GM23338 (cell line): ENCODE results near the gene DMD. TPM values are rescaled to one million over a fixed set of nuclear protein-coding genes. Genes with fewer than 3 reads are reported as not detected.

Source experiments
- ATAC-seq: fragments of 200-7000 bp; cut with Tn5 transposase; 3 replicates; pipeline ENCODE4 v1.9.1; 2020
- DNase-seq: peaks from one replicate; pipeline ENCODE4 v3.0.0-alpha.2; 2015; ENCODE audit warnings: low spot score
- H2AFZ ChIP-seq: fragments of 200-600 bp; sonication (generic); 2 replicates; pipeline ENCODE4 v1.8.0; 2016; ENCODE audit warnings: antibody characterized with exemption, mild to moderate bottlenecking, moderate library complexity
- H3F3A ChIP-seq: fragments of 200-600 bp; sonication (generic); replicated peaks from 2 replicates; pipeline ENCODE4 v1.8.0; 2017; ENCODE audit warnings: antibody characterized with exemption, mixed run types, low read depth
- H3K27ac ChIP-seq: fragments of 200-600 bp; sonication (generic); 2 replicates; pipeline ENCODE4 v1.6.1; 2016; ENCODE audit warnings: low read depth
- H3K27me3 ChIP-seq: fragments of 200-600 bp; sonication (generic); 2 replicates; pipeline ENCODE4 v1.8.0; 2016; ENCODE audit warnings: mild to moderate bottlenecking, mixed run types, moderate library complexity; ENCODE audit not compliant: insufficient read depth
- H3K36me3 ChIP-seq: fragments of 200-600 bp; sonication (generic); 2 replicates; pipeline ENCODE4 v1.8.0; 2016; ENCODE audit warnings: mild to moderate bottlenecking; ENCODE audit not compliant: insufficient read depth
- H3K4me1 ChIP-seq: fragments of 200-600 bp; sonication (generic); 2 replicates; pipeline ENCODE4 v1.8.0; 2016; ENCODE audit warnings: mild to moderate bottlenecking, moderate library complexity; ENCODE audit not compliant: insufficient read depth
- H3K4me2 ChIP-seq: fragments of 200-600 bp; sonication (generic); 2 replicates; pipeline ENCODE4 v1.7.1; 2017; ENCODE audit warnings: mixed run types
- H3K4me3 ChIP-seq: fragments of 200-600 bp; sonication (generic); 2 replicates; pipeline ENCODE4 v1.6.1; 2016; ENCODE audit warnings: mixed run types
- H3K79me2 ChIP-seq: fragments of 200-600 bp; sonication (generic); replicated peaks from 2 replicates; pipeline ENCODE4 v1.8.0; 2017; ENCODE audit warnings: mild to moderate bottlenecking; ENCODE audit not compliant: insufficient read depth
- H3K9me2 ChIP-seq: fragments of 200-600 bp; sonication (generic); 2 replicates; pipeline ENCODE4 v1.8.0; 2017; ENCODE audit not compliant: insufficient read depth
- H4K20me1 ChIP-seq: fragments of 200-600 bp; sonication (generic); replicated peaks from 2 replicates; pipeline ENCODE4 v1.8.0; 2017; ENCODE audit warnings: mild to moderate bottlenecking; ENCODE audit not compliant: insufficient read depth
- H3K27ac Mint-ChIP-seq: 2 replicates; pipeline ENCODE4 v1.8.0; 2020; ENCODE audit warnings: inconsistent platforms, mild to moderate bottlenecking, moderate library complexity, mixed read lengths
- H3K27me3 Mint-ChIP-seq: 3 replicates; pipeline ENCODE4 v1.8.0; 2022; ENCODE audit warnings: low read depth, mild to moderate bottlenecking, moderate library complexity, mixed read lengths, inconsistent platforms; ENCODE audit not compliant: insufficient read depth, poor library complexity
- H3K36me3 Mint-ChIP-seq: 3 replicates; pipeline ENCODE4 v1.8.0; 2021; ENCODE audit warnings: low read depth, mild to moderate bottlenecking, inconsistent platforms, moderate library complexity, mixed read lengths
- H3K4me1 Mint-ChIP-seq: 3 replicates; pipeline ENCODE4 v1.8.0; 2020; ENCODE audit warnings: mild to moderate bottlenecking, inconsistent platforms, mixed read lengths
- H3K4me3 Mint-ChIP-seq: 3 replicates; pipeline ENCODE4 v1.8.0; 2021; ENCODE audit warnings: moderate library complexity, mild to moderate bottlenecking, inconsistent platforms, mixed read lengths
- H3K9me3 Mint-ChIP-seq: 3 replicates; pipeline ENCODE4 v1.8.0; 2020; ENCODE audit warnings: moderate library complexity, mild to moderate bottlenecking, inconsistent platforms, mixed read lengths
- CREB1 ChIP-seq: fragments of 250-450 bp; sonication (Bioruptor Pico); IDR thresholded peaks from 2 replicates; pipeline ENCODE4 v1.5.0; 2020; ENCODE audit warnings: low read depth, mild to moderate bottlenecking, moderate library complexity
- EZH2 ChIP-seq: fragments of 200-600 bp; sonication (generic); IDR thresholded peaks from one replicate; pipeline ENCODE4 v1.8.0; 2017; ENCODE audit warnings: antibody characterized with exemption, mild to moderate bottlenecking, low read depth; ENCODE audit not compliant: unreplicated experiment
- EZH2phosphoT487 ChIP-seq: fragments of 200-600 bp; sonication (generic); IDR thresholded peaks from one replicate; pipeline ENCODE4 v1.8.1; 2018; ENCODE audit warnings: antibody characterized with exemption; ENCODE audit not compliant: unreplicated experiment
- ZNF114 ChIP-seq: fragments of 250-450 bp; sonication (Bioruptor Pico); IDR thresholded peaks from 2 replicates; pipeline ENCODE4 v1.5.0; 2020; ENCODE audit warnings: mild to moderate bottlenecking, moderate library complexity
- polyA plus RNA-seq: library from polyadenylated mRNA; unstranded; fragments of >200 nt; fragmentation: Nextera tagmentation; extraction: Ambion mirVana; gene quantifications from 2 replicates; pipeline ENCODE4 v1.2.1, GENCODE V29; 2016
- total RNA-seq: library from RNA; depleted of rRNA; stranded (reverse); fragments of >200 nt; shearing (Covaris generic); gene quantifications from 2 replicates; pipeline ENCODE4 v1.2.3, GENCODE V29; 2014
- TF ChIP-seq, protein P1 (sequence below), 2 experiments: fragments of 200-600 bp in 1 of 2; sonication (generic) in 1 of 2; conservative IDR thresholded peaks; 2 replicates each; pipeline versions ENCODE4 v1.5.1 to v1.6.1; 2016 to 2017; ENCODE audit warnings: antibody characterized with exemption in 2 of 2, low read depth in 2 of 2, mild to moderate bottlenecking in 2 of 2, moderate library complexity in 1 of 2
- TF ChIP-seq, protein P2 (sequence below): fragments of 250-450 bp; sonication (Bioruptor Pico); IDR thresholded peaks from 2 replicates; pipeline ENCODE4 v1.5.0; 2020; ENCODE audit warnings: mild to moderate bottlenecking, moderate library complexity

The DMD gene
- total and polyA plus RNA-seq, 2 experiments from 2014 or later = 4.5 to 7.6 TPM

DNA sequence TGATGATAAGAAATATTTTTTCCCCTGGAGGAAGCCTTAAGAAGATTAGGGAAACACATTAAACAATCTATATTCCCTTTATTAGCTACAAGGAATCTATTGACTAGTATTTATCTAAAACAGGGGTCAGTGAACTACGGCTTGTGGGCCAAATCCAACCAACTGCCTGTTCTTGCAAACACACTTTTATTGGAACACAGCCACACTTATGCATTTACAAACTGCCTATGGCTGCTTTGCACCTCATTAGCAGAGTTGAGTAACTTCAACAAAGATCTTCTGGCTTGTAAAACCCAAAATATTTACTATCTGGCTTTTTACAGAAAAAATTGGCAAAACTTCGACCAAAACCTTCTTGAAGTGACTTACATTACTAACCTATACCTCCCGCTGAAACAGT, 1405.6 kb downstream of the DMD start:
- Histone ChIP-seq H3K27me3 (no peaks in the 10 kb centered on the region), H4K20me1 (no peaks in the 10 kb centered on the region), H3K9me2 (no peaks in the 10 kb centered on the region), H3F3A (no peaks in the 10 kb centered on the region), H3K27ac (no peak overlapping the region), H3K4me1 (no peaks in the 10 kb centered on the region), H2AFZ (no peak overlapping the region), H3K79me2 (no peaks in the 10 kb centered on the region), H3K4me2 (no peak overlapping the region), H3K4me3 (no peak overlapping the region), H3K36me3 (no peaks in the 10 kb centered on the region)
- DNase-seq (no peak), ATAC-seq (no peak)
- TF ChIP-seq, protein P1, sequence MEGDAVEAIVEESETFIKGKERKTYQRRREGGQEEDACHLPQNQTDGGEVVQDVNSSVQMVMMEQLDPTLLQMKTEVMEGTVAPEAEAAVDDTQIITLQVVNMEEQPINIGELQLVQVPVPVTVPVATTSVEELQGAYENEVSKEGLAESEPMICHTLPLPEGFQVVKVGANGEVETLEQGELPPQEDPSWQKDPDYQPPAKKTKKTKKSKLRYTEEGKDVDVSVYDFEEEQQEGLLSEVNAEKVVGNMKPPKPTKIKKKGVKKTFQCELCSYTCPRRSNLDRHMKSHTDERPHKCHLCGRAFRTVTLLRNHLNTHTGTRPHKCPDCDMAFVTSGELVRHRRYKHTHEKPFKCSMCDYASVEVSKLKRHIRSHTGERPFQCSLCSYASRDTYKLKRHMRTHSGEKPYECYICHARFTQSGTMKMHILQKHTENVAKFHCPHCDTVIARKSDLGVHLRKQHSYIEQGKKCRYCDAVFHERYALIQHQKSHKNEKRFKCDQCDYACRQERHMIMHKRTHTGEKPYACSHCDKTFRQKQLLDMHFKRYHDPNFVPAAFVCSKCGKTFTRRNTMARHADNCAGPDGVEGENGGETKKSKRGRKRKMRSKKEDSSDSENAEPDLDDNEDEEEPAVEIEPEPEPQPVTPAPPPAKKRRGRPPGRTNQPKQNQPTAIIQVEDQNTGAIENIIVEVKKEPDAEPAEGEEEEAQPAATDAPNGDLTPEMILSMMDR (conservative IDR thresholded peaks at IDR 0.05; ENCODE audit: low read depth in 2 of 2) = no peak
- TF ChIP-seq ZNF114 (CRISPR knock-in tag) = no peak
- no peak for TF ChIP-seq EZH2
- no peak for TF ChIP-seq CREB1
- TF ChIP-seq, protein P2, sequence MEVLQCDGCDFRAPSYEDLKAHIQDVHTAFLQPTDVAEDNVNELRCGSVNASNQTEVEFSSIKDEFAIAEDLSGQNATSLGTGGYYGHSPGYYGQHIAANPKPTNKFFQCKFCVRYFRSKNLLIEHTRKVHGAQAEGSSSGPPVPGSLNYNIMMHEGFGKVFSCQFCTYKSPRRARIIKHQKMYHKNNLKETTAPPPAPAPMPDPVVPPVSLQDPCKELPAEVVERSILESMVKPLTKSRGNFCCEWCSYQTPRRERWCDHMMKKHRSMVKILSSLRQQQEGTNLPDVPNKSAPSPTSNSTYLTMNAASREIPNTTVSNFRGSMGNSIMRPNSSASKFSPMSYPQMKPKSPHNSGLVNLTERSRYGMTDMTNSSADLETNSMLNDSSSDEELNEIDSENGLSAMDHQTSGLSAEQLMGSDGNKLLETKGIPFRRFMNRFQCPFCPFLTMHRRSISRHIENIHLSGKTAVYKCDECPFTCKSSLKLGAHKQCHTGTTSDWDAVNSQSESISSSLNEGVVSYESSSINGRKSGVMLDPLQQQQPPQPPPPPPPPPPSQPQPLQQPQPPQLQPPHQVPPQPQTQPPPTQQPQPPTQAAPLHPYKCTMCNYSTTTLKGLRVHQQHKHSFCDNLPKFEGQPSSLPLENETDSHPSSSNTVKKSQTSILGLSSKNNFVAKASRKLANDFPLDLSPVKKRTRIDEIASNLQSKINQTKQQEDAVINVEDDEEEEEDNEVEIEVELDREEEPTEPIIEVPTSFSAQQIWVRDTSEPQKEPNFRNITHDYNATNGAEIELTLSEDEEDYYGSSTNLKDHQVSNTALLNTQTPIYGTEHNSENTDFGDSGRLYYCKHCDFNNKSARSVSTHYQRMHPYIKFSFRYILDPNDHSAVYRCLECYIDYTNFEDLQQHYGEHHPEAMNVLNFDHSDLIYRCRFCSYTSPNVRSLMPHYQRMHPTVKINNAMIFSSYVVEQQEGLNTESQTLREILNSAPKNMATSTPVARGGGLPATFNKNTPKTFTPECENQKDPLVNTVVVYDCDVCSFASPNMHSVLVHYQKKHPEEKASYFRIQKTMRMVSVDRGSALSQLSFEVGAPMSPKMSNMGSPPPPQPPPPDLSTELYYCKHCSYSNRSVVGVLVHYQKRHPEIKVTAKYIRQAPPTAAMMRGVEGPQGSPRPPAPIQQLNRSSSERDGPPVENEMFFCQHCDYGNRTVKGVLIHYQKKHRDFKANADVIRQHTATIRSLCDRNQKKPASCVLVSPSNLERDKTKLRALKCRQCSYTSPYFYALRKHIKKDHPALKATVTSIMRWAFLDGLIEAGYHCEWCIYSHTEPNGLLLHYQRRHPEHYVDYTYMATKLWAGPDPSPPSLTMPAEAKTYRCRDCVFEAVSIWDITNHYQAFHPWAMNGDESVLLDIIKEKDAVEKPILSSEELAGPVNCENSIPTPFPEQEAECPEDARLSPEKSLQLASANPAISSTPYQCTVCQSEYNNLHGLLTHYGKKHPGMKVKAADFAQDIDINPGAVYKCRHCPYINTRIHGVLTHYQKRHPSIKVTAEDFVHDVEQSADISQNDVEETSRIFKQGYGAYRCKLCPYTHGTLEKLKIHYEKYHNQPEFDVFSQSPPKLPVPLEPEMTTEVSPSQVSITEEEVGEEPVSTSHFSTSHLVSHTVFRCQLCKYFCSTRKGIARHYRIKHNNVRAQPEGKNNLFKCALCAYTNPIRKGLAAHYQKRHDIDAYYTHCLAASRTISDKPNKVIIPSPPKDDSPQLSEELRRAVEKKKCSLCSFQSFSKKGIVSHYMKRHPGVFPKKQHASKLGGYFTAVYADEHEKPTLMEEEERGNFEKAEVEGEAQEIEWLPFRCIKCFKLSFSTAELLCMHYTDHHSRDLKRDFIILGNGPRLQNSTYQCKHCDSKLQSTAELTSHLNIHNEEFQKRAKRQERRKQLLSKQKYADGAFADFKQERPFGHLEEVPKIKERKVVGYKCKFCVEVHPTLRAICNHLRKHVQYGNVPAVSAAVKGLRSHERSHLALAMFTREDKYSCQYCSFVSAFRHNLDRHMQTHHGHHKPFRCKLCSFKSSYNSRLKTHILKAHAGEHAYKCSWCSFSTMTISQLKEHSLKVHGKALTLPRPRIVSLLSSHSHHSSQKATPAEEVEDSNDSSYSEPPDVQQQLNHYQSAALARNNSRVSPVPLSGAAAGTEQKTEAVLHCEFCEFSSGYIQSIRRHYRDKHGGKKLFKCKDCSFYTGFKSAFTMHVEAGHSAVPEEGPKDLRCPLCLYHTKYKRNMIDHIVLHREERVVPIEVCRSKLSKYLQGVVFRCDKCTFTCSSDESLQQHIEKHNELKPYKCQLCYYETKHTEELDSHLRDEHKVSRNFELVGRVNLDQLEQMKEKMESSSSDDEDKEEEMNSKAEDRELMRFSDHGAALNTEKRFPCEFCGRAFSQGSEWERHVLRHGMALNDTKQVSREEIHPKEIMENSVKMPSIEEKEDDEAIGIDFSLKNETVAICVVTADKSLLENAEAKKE (CRISPR knock-in tag) = no peak
- TF ChIP-seq EZH2phosphoT487 = no peak
- no peak overlapping the region for H3K4me3 Mint-ChIP-seq
- H3K4me1 Mint-ChIP-seq = peaks cover 8% of the 10 kb centered on the region; the same call in 2 of the 3 replicates
- no peaks in the 10 kb centered on the region for H3K36me3 Mint-ChIP-seq
- no peaks in the 10 kb centered on the region for H3K27me3 Mint-ChIP-seq
- H3K27ac Mint-ChIP-seq = no peak overlapping the region
- H3K9me3 Mint-ChIP-seq = no peaks in the 10 kb centered on the region
